Fibroblast of villous mesenchyme (primary cell): ENCODE results near the gene MALSU1. TPM values are rescaled to one million over a fixed set of nuclear protein-coding genes. Genes with fewer than 3 reads are reported as not detected.

ENCODE experiments used
- DNase-seq: peaks from one replicate; pipeline ENCODE4 v3.0.0-alpha.2; 2010; ENCODE audit warnings: low read depth
- H3K4me3 ChIP-seq: 2 replicates; pipeline ENCODE4 v1.5.1; 2011; ENCODE audit warnings: low read depth, mild to moderate bottlenecking, low read length
- CTCF ChIP-seq: IDR thresholded peaks from 2 replicates; pipeline ENCODE4 v1.5.1; 2012; ENCODE audit warnings: low read depth, mild to moderate bottlenecking, low read length; ENCODE audit not compliant: insufficient read depth
- total RNA-seq: library from RNA; depleted of rRNA; stranded (reverse); fragments of >200 nt; gene quantifications from 2 replicates; pipeline ENCODE4 v1.2.3, GENCODE V29; 2012

Gene MALSU1
- total RNA-seq, 1 donor: 60.0 TPM

- TF ChIP-seq CTCF: no peak
- peak; percentile 93 for DNase-seq
- H3K4me3 ChIP-seq: no peak overlapping the region
Observed at GRCh38 chr7:23334482-23335056, 35.4 kb downstream of the MALSU1 start.

GRCh38 chr7:23335136-23335535 lies 36.0 kb downstream of the MALSU1 start:
- H3K4me3 ChIP-seq: no peak overlapping the region
- TF ChIP-seq CTCF: no peak
- DNase-seq: no peak

- H3K4me3 ChIP-seq: no peak overlapping the region
- no peak for TF ChIP-seq CTCF
- DNase-seq: no peak
Observed at GRCh38 chr7:23335621-23336020, 36.5 kb downstream of the MALSU1 start.

GRCh38 chr7:23336086-23336485 lies 36.9 kb downstream of the MALSU1 start:
- no peak for DNase-seq
- no peak overlapping the region for H3K4me3 ChIP-seq
- TF ChIP-seq CTCF: no peak

- no peak for DNase-seq
- no peak overlapping the region for H3K4me3 ChIP-seq
- no peak for TF ChIP-seq CTCF
Observed at GRCh38 chr7:23336799-23337283, 37.7 kb downstream of the MALSU1 start.

GRCh38 chr7:23337374-23337773 lies 38.2 kb downstream of the MALSU1 start:
- no peak for DNase-seq
- H3K4me3 ChIP-seq: no peak overlapping the region
- no peak for TF ChIP-seq CTCF

- no peak for DNase-seq
Observed at GRCh38 chr7:23338439-23338838, 39.3 kb downstream of the MALSU1 start.

More at GRCh38 chr7:23338439-23338838, 39.3 kb downstream of the MALSU1 start:
- no peak for TF ChIP-seq CTCF
- no peak overlapping the region for H3K4me3 ChIP-seq
